AG04449 (cell line): ENCODE results near the gene MMP12.

Experiments used
- CTCF ChIA-PET: fragments of 350-600 bp; formaldehyde crosslinking; extraction: SDS; loops from one replicate; lab custom pipeline; 2021; ENCODE audit warnings: antibody characterized with exemption; lab: Yijun Ruan, JAX
- POLR2A ChIA-PET: fragments of 400-600, 350-600 bp; formaldehyde crosslinking; extraction: SDS; loops from one replicate; lab custom pipeline; 2020; ENCODE audit warnings: antibody characterized with exemption, inconsistent platforms; lab: Yijun Ruan, JAX
- DNase-seq: peaks from one replicate; pipeline ENCODE4 v3.0.0-alpha.2; 2010; ENCODE audit warnings: low read depth, low spot score
- H3K4me3 ChIP-seq: 2 replicates; pipeline ENCODE4 v1.5.1; 2011; ENCODE audit warnings: low read depth, mild to moderate bottlenecking, control low read depth, low read length
- TF ChIP-seq, protein P1 (sequence below): IDR thresholded peaks from one replicate; pipeline ENCODE4 v1.5.1; 2011; ENCODE audit warnings: mild to moderate bottlenecking, moderate library complexity, low read length, control low read depth, inconsistent platforms; ENCODE audit not compliant: insufficient read depth; ENCODE audit errors: missing control alignments

The MMP12 gene

DNA sequence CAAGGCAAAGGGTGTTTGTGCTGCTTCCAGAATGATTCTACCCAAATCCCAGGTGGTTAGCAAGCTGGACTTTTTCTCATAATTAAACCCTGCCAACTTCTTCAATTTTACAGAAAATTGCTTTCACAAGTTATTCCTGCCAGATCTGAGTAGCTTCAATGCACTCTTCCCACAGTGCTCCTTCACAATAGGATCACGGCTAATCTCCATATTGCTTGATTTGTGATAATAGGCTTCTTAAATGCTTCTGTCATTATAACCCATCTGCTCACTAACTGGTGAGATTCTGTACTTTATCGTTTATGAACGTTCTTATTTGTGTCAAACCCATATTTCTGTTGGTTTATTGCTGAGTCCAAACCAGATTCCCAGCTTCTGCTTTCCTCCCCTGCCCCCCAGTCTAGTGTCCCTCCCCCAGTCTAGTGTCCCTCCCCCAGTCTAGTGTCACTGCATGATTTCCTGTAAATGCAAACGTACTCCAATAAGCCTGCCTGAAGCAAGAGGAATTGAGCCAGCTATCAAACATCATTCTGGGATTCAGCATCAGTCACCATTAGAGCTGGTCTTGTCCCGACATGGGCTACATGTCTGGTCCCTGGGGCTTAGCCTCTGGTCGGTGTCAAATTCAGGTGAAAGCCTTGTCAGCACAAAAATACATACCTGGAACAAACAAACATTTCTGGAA is 45.3 kb downstream of the MMP12 start:
- no peak overlapping the region for H3K4me3 ChIP-seq
- DNase-seq: no peak
- CTCF ChIA-PET: interaction anchor here (1.0 to 3.9 kb wide), 7 partner anchors 11 to 117 kb away, joined by 3 to 54 read pairs (median 12); partner anchors contain the start of gene MMP3
- POLR2A ChIA-PET: no interaction called here
- TF ChIP-seq, protein P1, sequence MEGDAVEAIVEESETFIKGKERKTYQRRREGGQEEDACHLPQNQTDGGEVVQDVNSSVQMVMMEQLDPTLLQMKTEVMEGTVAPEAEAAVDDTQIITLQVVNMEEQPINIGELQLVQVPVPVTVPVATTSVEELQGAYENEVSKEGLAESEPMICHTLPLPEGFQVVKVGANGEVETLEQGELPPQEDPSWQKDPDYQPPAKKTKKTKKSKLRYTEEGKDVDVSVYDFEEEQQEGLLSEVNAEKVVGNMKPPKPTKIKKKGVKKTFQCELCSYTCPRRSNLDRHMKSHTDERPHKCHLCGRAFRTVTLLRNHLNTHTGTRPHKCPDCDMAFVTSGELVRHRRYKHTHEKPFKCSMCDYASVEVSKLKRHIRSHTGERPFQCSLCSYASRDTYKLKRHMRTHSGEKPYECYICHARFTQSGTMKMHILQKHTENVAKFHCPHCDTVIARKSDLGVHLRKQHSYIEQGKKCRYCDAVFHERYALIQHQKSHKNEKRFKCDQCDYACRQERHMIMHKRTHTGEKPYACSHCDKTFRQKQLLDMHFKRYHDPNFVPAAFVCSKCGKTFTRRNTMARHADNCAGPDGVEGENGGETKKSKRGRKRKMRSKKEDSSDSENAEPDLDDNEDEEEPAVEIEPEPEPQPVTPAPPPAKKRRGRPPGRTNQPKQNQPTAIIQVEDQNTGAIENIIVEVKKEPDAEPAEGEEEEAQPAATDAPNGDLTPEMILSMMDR: no peak

DNA sequence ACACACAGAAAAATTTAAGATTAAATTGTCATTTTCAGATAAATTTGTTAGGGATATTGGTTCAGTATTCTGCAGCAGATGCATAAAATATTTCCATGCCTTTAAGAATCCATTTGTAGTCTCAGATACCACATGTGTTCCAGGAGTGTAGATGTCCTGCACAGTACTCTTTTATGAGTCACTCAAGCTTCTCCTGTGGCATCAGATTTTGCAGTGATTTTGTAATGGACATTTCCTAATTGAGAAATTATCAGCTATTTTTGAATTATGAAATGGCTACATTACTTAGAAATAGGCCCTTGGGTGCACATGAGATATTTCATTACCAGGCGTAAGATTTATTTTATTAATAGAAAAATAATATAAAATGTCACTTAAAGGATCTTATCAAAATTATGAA is 50.2 kb downstream of the MMP12 start:
- TF ChIP-seq, protein P1: no peak
- no peak overlapping the region for H3K4me3 ChIP-seq
- no peak for DNase-seq
- CTCF ChIA-PET: interaction anchor here (1.0 to 4.4 kb wide), 2 partner anchors 14 to 117 kb away, joined by 4 to 19 read pairs; no protein-coding TSS in a partner anchor
- POLR2A ChIA-PET: no interaction called here

DNA sequence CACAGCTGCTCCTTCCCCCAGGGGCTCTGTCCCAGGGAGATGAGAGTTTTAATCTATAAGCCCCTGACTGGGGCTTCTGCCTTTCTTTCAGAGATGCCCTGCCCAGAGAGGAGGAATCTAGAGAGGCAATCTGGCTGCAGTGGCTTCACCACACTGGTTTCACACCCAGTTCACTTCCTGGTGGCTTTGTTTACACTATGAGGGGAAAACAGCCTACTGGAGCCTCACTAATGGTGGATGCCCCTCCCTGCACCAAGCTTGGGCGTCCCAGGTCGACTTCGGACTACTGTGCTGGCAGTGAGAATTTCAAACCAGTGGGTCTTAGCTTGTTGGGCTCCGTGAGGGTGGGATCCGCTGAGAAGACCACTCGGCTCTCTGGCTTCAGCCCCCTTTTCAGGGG is 55.3 kb downstream of the MMP12 start:
- POLR2A ChIA-PET: no interaction called here
- no peak overlapping the region for H3K4me3 ChIP-seq
- no peak for DNase-seq
- TF ChIP-seq, protein P1: no peak
- CTCF ChIA-PET: interaction anchor here (0.9 to 4.4 kb wide), 4 partner anchors 9 to 85 kb away, joined by 3 to 14 read pairs (median 8); no protein-coding TSS in a partner anchor

DNA sequence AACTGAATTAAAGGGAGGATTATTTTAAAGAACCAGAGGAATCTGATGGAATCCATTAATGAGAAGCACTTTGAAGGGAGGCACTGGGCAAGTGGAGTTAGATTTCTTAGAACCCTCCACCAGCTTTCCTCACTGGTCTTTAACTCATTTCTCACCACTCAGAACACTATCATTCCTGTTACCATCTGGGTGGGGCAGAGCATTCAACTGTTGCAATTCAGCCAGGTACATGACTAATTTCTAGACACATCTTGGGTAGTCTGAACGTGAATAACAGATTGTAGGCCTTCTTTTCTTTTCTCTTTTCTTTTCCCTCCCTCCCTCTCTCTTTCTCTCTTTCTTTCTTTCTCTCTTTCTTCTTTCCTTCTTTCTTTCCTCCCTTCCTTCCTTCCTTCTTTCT is 61.3 kb downstream of the MMP12 start:
- ChIA-PET CTCF (interaction anchor here (1.2 to 2.0 kb wide), 2 partner anchors 17 to 128 kb away, joined by 3 to 5 read pairs; no protein-coding TSS in a partner anchor), POLR2A (no interaction called here)
- TF ChIP-seq, protein P1: no peak
- H3K4me3 ChIP-seq: no peak overlapping the region
- DNase-seq: no peak
